HL-60/S4 (cell line): ENCODE measurements around the gene NSUN4.

Source experiments
- in situ Hi-C: fragments of 300-500 bp; cut with MboI; formaldehyde crosslinking; loops from 2 replicates; pipeline ENCODE4 v1.14.3; 2022; ENCODE audit warnings: low sequenced_read_pairs

Gene NSUN4

GRCh38 chr1:46404482-46405196 is 64.0 kb downstream of the NSUN4 start:
- in situ Hi-C loops = no loop called here

GRCh38 chr1:46405197-46405555 is 64.6 kb downstream of the NSUN4 start:
- in situ Hi-C loops = no loop called here

- in situ Hi-C loops = no loop called here
Measured at GRCh38 chr1:46405724-46406123, 65.1 kb downstream of the NSUN4 start.

- in situ Hi-C loops = no loop called here
Measured at GRCh38 chr1:46406881-46407608, 66.4 kb downstream of the NSUN4 start.

- in situ Hi-C loops = no loop called here
Measured at GRCh38 chr1:46407636-46408035, 67.0 kb downstream of the NSUN4 start.

GRCh38 chr1:46408356-46409062 is 67.9 kb downstream of the NSUN4 start:
- in situ Hi-C loops = no loop called here

GRCh38 chr1:46409063-46409372 is 68.4 kb downstream of the NSUN4 start:
- in situ Hi-C loops = no loop called here

- in situ Hi-C loops = no loop called here
Measured at GRCh38 chr1:46410156-46411009, 69.8 kb downstream of the NSUN4 start.

- in situ Hi-C loops = no loop called here
Measured at GRCh38 chr1:46411010-46411405, 70.4 kb downstream of the NSUN4 start.
